Measurements from ENCODE around the gene TMEM134. TPM values are rescaled to one million over a fixed set of nuclear protein-coding genes. Genes with fewer than 3 reads are reported as not detected.

TMEM134 gene
- total and polyA plus RNA-seq, 5 experiments from 2014 or later = 105 to 148 (median 128) TPM

DNA sequence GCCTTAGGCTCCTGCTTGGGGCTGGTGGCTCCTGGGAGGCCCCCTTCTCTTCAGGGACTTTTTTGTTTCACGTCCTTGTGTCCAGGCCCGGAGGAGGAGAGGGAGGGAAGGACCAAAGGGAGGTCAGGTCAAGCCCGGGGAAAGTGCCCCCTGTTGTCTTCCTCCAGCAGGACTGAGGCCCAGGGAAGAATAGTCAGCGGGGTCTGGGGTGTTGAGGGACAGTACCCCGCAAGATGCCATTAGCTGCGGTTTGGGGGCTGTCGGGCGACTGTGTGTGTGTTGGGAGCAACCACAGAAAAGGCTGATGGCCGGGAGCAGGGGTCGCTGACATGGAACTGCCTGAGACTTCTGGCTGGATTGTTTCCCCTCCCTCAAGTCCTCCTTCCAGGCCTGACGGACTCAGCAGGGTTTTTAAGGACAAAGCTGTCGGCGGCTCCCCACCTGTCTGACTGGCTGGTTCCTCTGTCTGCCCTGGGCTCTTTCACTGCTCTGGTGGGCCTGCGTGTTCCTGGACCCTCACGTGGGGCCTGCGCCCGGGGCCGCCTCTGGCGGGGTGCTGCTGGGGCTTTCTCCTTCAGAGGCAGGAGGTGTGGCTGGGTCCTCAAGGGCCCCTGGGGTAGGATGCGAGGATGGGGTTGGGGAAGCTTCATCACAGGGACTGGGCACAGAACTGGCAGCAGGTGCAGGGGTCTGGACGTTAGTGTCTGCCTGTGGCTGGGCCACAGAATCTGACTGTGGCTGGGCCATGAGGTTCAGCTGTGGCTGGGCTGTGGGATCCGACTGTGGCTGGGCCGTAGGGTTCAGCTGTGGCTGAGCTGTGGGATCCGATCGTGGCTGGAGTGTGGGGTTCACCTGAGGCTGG lies 18.0 kb downstream of the TMEM134 start:
- peaks cover 12 to 52% (median 35%) of the 10 kb centered on the region in 4 donors for H3K4me1 Mint-ChIP-seq

DNA sequence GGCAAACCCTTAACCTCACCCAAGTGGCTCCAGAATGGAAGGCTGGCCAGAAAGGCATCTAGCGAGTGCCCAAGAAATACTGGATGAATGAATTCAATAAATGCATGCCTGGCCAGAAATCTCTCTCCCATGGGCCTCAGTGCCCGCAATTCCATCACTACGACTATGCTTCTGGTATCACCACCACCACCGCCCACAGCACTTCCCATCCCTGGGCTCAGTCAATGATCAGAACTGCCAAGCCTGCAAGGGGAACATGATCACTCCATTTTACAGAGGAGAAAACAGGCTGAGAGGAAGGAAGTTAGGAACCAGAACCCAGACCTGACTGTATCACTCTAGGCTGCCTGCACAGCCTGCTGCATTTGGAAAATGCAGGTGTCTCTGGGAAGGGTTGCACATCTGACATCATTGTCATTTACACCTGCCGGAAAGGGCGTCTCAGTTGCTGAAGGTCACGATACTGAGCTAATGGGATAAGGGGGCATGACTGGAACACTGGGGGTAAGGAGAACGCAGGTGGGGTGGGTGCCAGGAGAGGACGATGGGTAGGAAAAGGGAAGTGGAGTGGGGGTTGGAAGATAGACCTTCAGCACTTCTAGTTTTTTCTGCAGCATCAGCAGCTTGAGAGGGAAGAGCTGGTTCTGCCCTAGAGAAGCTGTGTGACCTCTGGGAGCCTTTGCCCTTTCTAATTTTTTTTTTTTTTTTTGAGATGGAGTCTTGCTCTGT lies 19.8 kb downstream of the TMEM134 start:
- H3K27me3 Mint-ChIP-seq = no peaks in the 10 kb centered on the region
- H3K27ac Mint-ChIP-seq = peak overlapping the region in 9 of 10 donors; percentile 31 to 82 (median 69)
- H3K9me3 Mint-ChIP-seq = no peaks in the 10 kb centered on the region
- ATAC-seq (no peak), DNase-seq (no peak)
- POLR2A ChIA-PET = interaction anchor here (0.6 to 28.8 kb wide), 11 partner anchors 13 to 105 kb away, joined by 3 to 780 read pairs (median 5); partner anchors contain the start of genes PPP1CA, PTPRCAP, RPS6KB2 and TMEM134
- no peaks in the 10 kb centered on the region for H3K36me3 Mint-ChIP-seq
- peak overlapping the region in 4 of 10 donors; percentile 10 to 26 (median 14) for H3K4me3 Mint-ChIP-seq
- H3K4me1 Mint-ChIP-seq = peaks cover 22 to 67% (median 52%) of the 10 kb centered on the region in 4 donors

More for the DNA sequence above, 18.0 kb downstream of the TMEM134 start:
- H3K27me3 Mint-ChIP-seq = no peaks in the 10 kb centered on the region
- H3K4me3 Mint-ChIP-seq = peak overlapping the region in 1 of 10 donors; percentile 50
- no peaks in the 10 kb centered on the region for H3K9me3 Mint-ChIP-seq
- POLR2A ChIA-PET = interaction anchor here (0.6 to 28.8 kb wide), 8 partner anchors 8 to 49 kb away, joined by 3 to 780 read pairs (median 4); partner anchors contain the start of genes CORO1B, PPP1CA, PTPRCAP and RPS6KB2
- no peaks in the 10 kb centered on the region for H3K36me3 Mint-ChIP-seq
- H3K27ac Mint-ChIP-seq = peak overlapping the region in 4 of 10 donors; percentile 48 to 80 (median 62)
- DNase-seq = no peak
- ATAC-seq = no peak

DNA sequence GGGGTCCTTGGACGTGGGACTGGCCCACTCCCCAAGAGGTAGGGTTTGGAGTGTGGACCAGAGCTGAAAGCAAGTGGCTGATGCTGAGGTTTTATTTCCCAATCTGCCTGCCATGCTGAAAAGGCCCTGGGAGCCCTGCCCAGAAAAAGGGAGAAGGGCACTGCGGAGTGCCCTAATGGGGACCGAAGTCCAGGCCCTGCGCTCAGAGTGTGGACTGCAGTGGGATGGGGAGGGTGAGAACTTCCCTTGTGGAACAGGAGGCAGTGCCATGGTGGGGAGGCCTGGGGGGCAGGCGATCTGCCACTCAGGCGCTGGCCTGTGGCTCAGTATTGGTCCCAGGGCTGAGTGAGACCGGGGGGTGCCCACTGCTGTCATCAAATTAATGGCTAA lies 20.8 kb downstream of the TMEM134 start:
- peak overlapping the region in 7 of 10 donors; percentile 12 to 73 (median 63) for H3K27ac Mint-ChIP-seq
- peak overlapping the region in 1 of 10 donors; percentile 6 for H3K4me3 Mint-ChIP-seq
- H3K9me3 Mint-ChIP-seq = no peaks in the 10 kb centered on the region
- H3K27me3 Mint-ChIP-seq = no peaks in the 10 kb centered on the region
- H3K4me1 Mint-ChIP-seq = peaks cover 22 to 74% (median 59%) of the 10 kb centered on the region in 4 donors
- POLR2A ChIA-PET = interaction anchor here (0.6 to 28.8 kb wide), 12 partner anchors 8 to 1949 kb away, joined by 3 to 780 read pairs (median 4); partner anchors contain the start of genes MALAT1, PPP1CA, PTPRCAP and RAD9A
- no peak for DNase-seq
- no peak for ATAC-seq
- no peaks in the 10 kb centered on the region for H3K36me3 Mint-ChIP-seq

DNA sequence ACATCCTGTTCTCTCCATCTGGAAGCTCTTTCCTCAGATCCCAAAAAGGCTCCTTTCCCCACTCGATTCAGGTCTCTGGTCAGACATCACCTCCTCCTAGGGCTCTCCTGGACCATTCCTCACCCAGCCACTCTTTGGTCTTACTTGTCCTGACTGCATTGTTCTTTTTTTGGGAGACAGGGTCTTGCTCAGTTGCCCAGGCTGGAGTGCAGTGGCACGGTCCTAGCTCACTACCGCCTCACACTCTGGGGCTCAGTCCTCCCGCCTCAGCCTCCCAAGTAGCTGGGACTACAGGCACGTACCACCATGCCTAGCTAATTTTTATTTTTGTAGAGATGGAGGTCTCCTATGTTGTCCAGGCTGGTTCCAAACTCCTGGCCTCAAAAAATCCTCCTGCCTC lies 23.5 kb downstream of the TMEM134 start:
- Mint-ChIP-seq H3K9me3 (no peaks in the 10 kb centered on the region), H3K27me3 (no peaks in the 10 kb centered on the region), H3K4me3 (peak overlapping the region in 9 of 10 donors; percentile 65 to 88 (median 82)), H3K36me3 (no peaks in the 10 kb centered on the region), H3K27ac (peak overlapping the region; percentile 90 to 97 (median 93)), H3K4me1 (peaks cover 30 to 87% (median 78%) of the 10 kb centered on the region in 4 donors)
- POLR2A ChIA-PET = interaction anchor here (0.9 to 28.8 kb wide), 12 partner anchors 10 to 102 kb away, joined by 3 to 780 read pairs (median 19); partner anchors contain the start of genes AIP, CABP4, CARNS1 and PPP1CA
- ATAC-seq (no peak), DNase-seq (no peak)

DNA sequence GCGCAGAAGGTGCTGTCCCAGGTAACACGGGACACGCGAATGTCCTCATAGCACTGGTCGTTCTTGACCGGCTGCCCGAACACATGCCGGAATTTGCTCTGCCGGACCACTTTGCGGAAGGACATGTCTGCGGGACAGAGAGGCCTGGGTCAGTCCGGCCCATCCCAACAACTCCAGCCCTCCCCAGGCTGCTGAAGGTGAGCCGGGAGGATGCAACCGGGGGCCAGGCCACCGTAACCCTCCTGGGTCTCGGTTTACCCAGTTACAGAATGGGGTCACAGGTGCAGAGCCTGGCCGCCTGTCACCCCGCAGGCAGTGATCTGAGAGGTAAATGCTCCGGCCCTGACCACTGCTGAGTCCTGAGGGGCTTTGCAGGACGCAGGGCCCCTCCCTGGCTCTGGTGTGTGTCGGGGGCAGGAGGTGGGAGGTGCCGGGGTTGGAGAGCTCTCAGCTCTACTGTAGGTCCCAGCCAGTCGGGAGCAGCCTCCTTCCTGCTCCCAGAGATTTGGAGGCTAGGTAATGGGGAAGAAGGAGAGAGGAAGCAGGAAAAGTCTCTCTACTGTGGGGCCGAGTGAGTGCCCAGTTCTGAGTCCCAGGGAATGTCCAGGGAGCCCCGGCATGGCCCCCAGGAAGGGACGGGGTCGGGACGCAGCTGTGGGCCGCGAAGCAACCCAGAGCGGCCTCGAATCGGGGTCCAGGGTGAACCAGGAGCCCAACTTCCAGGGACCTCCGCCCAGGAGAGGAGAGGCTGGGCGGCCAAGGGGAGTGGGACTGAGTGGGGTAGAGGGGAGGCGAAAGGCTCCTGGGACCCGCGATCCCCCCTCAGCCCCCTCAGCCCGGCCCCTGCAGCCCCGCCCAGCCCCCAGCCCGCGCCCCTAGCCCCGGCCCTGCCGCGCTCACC lies 26.3 kb downstream of the TMEM134 start:
- POLR2A ChIA-PET = interaction anchor here (0.6 to 28.8 kb wide), 13 partner anchors 8 to 51 kb away, joined by 3 to 780 read pairs (median 20); partner anchors contain the start of genes CABP4, CARNS1, PPP1CA and PTPRCAP
- DNase-seq (peak in 2 of 10 donors; percentile 25 to 30), ATAC-seq (peak in 1 of 2 donors; percentile 0)
- H3K4me1 Mint-ChIP-seq = peaks cover 37 to 85% (median 78%) of the 10 kb centered on the region in 4 donors
- H3K27ac Mint-ChIP-seq = peak overlapping the region; percentile 89 to 97 (median 92)
- no peaks in the 10 kb centered on the region for H3K27me3 Mint-ChIP-seq
- H3K4me3 Mint-ChIP-seq = peak overlapping the region; percentile 59 to 83 (median 74)
- H3K36me3 Mint-ChIP-seq = no peaks in the 10 kb centered on the region
- no peaks in the 10 kb centered on the region for H3K9me3 Mint-ChIP-seq

DNA sequence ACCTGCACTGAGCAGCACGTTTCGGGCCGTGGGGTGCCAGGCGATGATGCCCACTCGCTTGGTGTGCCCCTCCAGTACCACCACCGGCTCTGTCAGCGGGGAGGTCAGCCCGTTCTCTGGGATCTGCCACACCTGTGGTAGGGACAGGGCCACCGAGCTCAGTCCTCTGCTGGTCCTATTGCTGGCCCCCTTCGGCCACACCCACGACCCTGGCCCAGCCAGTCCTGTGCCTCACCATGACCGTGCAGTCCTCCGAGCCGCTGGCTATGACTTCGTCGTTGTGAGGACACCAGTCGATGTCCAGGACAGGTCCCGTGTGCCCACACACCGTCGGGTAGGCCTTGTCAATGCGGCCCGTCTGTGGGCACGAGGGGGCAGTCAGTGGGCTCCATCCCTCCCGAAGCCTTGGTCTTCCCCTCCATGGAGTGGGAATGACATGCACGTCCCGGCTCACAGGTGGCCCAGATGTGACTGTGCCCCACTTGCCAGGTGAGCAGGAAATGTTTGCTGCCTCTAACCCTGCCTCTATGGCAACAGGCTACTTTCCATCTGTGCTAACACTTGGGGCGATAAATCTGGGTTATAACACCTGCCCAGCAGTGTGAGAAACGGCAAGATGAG lies 27.2 kb downstream of the TMEM134 start:
- no peaks in the 10 kb centered on the region for H3K27me3 Mint-ChIP-seq
- H3K9me3 Mint-ChIP-seq = no peaks in the 10 kb centered on the region
- H3K4me1 Mint-ChIP-seq = peaks cover 38 to 81% (median 74%) of the 10 kb centered on the region in 4 donors
- H3K36me3 Mint-ChIP-seq = peaks cover 0 to 3% (median 0%) of the 10 kb centered on the region in 3 donors
- POLR2A ChIA-PET = interaction anchor here (0.9 to 31.8 kb wide), 8 partner anchors 10 to 92 kb away, joined by 3 to 2390 read pairs (median 10); partner anchors contain the start of genes AIP, CABP4, CARNS1 and CORO1B
- DNase-seq = peak in 2 of 10 donors; percentile 57 to 63
- peak overlapping the region; percentile 50 to 96 (median 68) for H3K4me3 Mint-ChIP-seq
- peak overlapping the region; percentile 90 to 97 (median 92) for H3K27ac Mint-ChIP-seq
- peak; percentile 5 to 38 for ATAC-seq

DNA sequence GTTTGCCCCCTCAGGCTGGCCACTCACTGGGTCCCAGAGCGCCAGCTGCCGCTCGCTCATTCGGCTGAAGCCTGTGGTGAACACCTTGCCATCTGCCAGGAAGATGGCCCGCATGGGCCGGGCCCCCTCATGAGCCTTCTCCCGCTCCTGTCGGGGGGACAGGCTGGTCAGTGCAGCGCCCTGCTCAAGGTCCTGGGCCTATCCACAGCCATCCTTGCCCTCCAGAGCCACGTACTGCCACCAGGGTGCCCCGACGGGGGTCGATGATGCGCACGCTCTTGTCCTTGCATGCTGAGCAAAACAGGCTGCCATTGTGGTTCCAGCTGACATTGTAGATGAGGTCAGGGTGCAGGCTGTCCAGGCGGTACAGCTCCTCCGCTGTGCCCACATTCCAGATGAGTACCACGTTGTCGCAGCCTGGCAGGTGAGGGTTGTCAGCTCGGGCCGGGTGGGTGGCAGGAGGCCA lies 27.9 kb downstream of the TMEM134 start:
- H3K4me1 Mint-ChIP-seq = peaks cover 39 to 81% (median 73%) of the 10 kb centered on the region in 4 donors
- POLR2A ChIA-PET = interaction anchor here (0.9 to 31.8 kb wide), 8 partner anchors 9 to 91 kb away, joined by 3 to 2390 read pairs (median 10); partner anchors contain the start of genes AIP, CABP4, CARNS1 and CORO1B
- no peaks in the 10 kb centered on the region for H3K9me3 Mint-ChIP-seq
- no peaks in the 10 kb centered on the region for H3K27me3 Mint-ChIP-seq
- DNase-seq = peak in 2 of 10 donors; percentile 37 to 42
- peaks cover 0 to 9% (median 4%) of the 10 kb centered on the region in 3 donors for H3K36me3 Mint-ChIP-seq
- H3K4me3 Mint-ChIP-seq = peak overlapping the region in 9 of 10 donors; percentile 16 to 96 (median 49)
- no peak for ATAC-seq
- H3K27ac Mint-ChIP-seq = peak overlapping the region; percentile 74 to 97 (median 94)

DNA sequence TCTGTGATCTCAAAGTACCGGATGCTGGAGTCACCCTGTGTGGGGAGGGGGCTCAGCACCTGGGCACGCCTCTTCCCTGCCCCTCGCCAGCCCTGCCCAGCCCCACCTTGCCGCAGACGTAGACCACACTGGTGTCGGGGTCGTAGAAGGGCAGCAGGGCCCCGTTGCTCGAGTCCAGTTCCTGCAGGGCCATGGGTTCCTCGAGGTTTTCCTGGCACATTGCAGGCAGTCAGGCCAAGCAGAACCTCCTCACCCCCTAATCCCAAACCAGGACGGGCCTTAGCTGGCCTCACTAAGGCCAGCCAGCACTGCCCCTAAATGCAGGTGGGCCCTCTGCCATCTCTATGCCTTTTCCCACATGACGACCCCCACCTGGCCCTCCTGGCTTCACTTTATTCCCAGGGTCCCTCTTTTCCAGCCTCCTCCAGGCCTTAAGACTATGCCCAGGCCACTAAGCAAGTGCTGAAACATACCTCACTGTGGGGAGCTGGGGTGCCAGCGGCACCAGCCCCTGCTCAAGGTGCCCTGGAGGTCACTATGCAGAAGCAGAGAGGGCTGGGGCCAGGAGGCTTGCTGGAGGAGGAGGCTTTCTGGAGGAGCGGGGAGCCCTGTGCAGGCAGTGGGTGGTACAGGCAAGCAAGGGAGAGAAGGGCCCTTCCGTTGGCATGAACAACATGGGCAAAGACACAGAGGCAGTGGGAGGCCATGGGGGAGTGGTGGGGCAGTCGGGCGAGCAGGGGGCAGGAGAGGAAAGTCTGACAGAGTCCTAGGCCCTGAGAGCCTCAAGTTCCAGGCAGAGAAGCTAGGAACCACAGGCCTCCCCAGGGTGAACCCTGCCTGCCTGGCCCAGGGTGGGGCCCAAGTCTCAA lies 28.6 kb downstream of the TMEM134 start:
- peaks cover 0 to 10% (median 4%) of the 10 kb centered on the region in 3 donors for H3K36me3 Mint-ChIP-seq
- H3K27me3 Mint-ChIP-seq = no peaks in the 10 kb centered on the region
- H3K4me1 Mint-ChIP-seq = peaks cover 35 to 81% (median 70%) of the 10 kb centered on the region in 4 donors
- H3K4me3 Mint-ChIP-seq = peak overlapping the region; percentile 79 to 100 (median 96)
- no peaks in the 10 kb centered on the region for H3K9me3 Mint-ChIP-seq
- DNase-seq (peak in 3 of 10 donors; percentile 21 to 32 (median 27)), ATAC-seq (no peak)
- POLR2A ChIA-PET = interaction anchor here (0.9 to 31.8 kb wide), 8 partner anchors 8 to 90 kb away, joined by 3 to 2390 read pairs (median 10); partner anchors contain the start of genes AIP, CABP4, CARNS1 and CORO1B
- H3K27ac Mint-ChIP-seq = peak overlapping the region; percentile 91 to 97 (median 94)

DNA sequence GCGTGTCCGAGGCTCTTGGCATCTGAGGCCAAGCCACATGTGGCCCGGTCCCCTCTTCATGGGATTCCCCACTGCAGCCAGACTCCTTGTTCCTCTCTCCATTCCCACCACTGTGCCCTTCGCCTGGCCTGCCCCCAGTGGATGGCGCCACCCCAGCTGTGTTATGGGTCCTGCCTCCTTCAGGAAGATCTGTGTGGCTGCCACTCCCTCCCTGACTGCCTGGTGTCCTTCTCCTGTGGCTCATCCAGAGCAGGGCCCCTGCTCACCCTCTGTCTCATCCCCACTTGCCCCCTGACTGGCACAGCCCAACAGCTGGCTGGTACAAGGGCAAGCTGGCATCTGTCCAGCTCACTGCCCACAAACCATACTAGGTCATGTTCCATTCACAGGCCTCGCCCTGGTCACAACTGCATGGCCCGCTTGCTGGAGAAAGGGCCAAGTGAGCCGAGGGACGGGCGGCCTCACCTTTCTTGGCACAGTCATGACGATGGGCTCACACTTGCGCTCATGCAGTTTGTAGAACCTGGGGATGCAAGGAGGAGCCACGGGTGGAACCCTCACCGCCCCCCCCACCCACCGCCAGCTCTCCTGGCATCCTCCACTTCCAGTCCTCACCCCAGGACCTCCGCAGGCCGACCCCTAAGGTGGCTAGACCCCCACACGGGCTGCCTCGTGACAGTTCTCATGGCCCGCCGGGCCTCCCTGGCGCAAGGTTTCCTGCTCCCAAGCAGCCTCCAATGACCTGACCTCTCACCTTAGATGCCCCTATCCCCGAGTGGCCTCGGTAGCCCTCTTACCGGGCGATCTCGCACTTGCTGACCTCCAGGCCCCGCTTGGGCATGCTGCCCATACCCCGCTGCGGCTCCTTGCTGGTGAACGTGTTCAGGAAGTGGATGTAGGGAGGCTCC lies 29.5 kb downstream of the TMEM134 start:
- Mint-ChIP-seq H3K4me1 (peaks cover 31 to 79% (median 68%) of the 10 kb centered on the region in 4 donors), H3K4me3 (peak overlapping the region; percentile 82 to 100 (median 96)), H3K27me3 (no peaks in the 10 kb centered on the region), H3K9me3 (no peaks in the 10 kb centered on the region), H3K36me3 (peaks cover 0 to 18% (median 4%) of the 10 kb centered on the region in 3 donors), H3K27ac (peak overlapping the region; percentile 91 to 97 (median 94))
- ATAC-seq (no peak), DNase-seq (peak in 4 of 10 donors; percentile 22 to 35 (median 27))
- POLR2A ChIA-PET = interaction anchor here (0.9 to 31.8 kb wide), 8 partner anchors 17 to 136 kb away, joined by 3 to 2390 read pairs (median 79); partner anchors contain the start of genes AIP, CABP4, CARNS1 and CDK2AP2
